ENCODE measurements around the gene PLEKHA6.
A peak's percentile ranks its signal among the peaks of the same experiment; 100 is the strongest.

PLEKHA6 gene

GRCh38 chr1:204211046-204211445 is 148.7 kb downstream of the PLEKHA6 start:
- DNase-seq (ENCODE audit: low read depth in 3 of 3) = no peak

DNA sequence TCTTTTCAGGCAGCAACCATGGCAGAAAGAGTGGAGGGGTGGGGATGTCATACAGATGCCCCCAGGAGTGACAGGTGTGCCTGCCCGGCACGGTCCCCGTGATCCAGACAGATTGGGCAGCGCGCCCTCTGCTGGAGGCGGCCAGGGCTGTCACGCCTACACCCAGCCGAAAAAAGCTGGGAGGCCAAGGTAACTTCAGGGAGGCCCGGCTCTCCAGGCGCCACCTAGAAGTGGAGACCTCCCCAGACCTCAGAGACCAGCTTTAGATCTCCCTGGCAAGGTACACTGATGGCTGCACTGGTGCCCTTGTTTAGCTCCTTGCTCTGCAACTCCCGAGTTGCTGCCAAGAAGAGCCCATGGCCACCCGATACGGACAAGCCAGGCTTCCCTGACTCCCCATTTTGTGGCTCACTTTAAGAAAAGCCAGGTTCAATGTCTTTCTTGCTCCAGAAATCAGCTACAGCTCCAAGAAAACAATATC is 152.6 kb downstream of the PLEKHA6 start:
- peak; percentile 46 to 62 (median 50) for DNase-seq (ENCODE audit: low read depth in 3 of 3)

- DNase-seq (ENCODE audit: low read depth in 3 of 3) = no peak
Measured at GRCh38 chr1:204206121-204206520, 153.6 kb downstream of the PLEKHA6 start.

GRCh38 chr1:204205486-204205885 is 154.2 kb downstream of the PLEKHA6 start:
- DNase-seq (ENCODE audit: low read depth in 3 of 3) = no peak

- no peak for DNase-seq (ENCODE audit: low read depth in 3 of 3)
Measured at GRCh38 chr1:204204944-204205343, 154.8 kb downstream of the PLEKHA6 start.

DNA sequence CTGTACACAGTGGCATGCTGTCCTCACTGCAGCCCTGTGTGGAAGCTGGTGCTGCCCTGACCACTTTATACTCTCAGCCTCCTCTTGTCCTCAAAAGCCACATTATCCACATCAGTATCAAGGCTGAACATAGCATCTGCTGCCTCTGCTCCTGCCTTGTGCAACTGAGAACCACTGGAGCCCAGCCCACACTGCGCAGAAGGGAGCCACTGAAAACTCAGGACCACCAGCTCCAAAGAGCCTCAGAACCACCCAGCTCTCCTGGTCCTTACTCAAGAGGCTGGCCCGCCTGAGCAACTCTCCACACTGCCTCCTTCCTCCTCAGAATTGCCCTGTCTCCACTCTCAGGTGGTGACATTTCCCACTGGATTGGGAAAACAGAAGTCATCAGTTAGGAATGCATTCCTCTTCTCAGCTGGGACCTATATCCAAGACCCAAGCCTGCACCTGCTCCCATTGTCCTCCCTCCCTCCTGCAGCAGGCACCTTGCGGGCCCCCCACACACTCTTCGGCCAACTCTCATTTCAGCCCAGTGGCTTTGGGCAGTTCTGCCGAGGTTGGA is 156.4 kb downstream of the PLEKHA6 start:
- DNase-seq (ENCODE audit: low read depth in 3 of 3) = no peak

- DNase-seq (ENCODE audit: low read depth in 3 of 3) = no peak
Measured at GRCh38 chr1:204202481-204202880, 157.2 kb downstream of the PLEKHA6 start.

- no peak for DNase-seq (ENCODE audit: low read depth in 3 of 3)
Measured at GRCh38 chr1:204201348-204202040, 158.2 kb downstream of the PLEKHA6 start.

GRCh38 chr1:204199579-204199978 is 160.2 kb downstream of the PLEKHA6 start:
- no peak for DNase-seq (ENCODE audit: low read depth in 3 of 3)

DNA sequence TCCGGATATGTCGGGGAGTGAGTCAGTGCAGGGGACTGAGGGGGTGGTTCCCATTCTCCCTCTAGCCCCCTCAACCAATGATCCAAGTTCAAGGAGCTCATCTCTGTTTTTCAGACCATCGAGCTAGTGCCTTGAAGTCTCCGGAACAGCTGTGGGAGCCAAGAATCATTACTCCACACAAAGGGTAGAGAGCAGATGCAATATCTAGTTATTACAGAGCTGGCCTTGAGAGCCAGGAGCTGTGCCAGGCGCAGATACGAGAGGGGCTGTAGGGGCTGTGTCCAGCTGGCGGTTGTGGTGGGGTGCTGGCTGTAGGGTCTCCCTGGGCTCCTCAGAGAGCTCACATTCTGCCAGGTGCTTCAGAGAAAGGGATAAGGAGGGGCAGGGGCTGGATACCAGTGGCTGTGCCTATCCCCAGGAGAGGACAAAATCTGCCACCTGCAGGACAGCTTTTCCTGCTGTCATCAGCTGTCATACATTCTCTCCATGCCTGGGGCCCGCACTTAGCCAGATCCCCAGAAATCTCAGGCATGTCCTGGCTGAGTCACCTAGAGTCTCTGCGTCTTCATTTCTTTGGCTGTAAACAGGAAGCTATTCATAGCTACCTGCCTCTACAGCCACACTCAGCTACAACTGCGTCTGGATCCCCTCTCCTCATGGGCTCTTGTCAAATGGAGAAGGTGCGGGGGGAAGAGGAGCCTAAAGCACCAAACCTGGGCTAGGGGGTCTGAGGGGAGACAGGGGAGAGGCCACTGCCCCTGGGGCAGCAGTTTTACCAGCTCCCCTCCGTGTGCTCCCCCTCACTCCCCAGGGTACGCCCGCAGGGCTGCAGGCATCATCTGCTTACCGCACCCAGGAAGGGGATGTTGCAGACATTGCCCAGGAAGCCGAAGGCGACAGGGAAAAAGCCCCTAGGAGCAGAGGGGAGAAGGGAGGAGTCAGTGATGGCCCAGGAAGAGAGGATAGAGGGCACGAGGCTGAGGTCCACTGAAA is 161.1 kb downstream of the PLEKHA6 start:
- no peak for DNase-seq (ENCODE audit: low read depth in 3 of 3)

DNA sequence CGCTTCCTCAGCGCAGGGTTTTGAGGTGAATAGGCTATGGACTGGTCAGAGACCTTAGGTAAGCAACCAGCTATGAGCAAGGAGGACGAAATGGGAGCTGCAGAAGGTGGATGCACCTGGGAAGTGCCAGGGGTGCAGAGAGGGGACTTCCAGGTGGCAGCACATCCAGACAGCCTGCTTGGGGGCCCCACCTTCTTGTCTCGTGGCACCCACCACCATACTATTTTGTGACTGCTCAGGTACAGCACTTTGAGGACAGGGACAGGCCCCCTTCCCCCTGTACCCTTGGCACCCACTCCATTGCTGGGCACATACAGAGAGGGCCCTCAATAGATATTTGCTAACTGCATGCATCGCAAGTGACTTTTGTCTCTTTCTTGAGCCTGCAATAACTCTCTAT is 162.7 kb downstream of the PLEKHA6 start:
- no peak for DNase-seq (ENCODE audit: low read depth in 3 of 3)

DNA sequence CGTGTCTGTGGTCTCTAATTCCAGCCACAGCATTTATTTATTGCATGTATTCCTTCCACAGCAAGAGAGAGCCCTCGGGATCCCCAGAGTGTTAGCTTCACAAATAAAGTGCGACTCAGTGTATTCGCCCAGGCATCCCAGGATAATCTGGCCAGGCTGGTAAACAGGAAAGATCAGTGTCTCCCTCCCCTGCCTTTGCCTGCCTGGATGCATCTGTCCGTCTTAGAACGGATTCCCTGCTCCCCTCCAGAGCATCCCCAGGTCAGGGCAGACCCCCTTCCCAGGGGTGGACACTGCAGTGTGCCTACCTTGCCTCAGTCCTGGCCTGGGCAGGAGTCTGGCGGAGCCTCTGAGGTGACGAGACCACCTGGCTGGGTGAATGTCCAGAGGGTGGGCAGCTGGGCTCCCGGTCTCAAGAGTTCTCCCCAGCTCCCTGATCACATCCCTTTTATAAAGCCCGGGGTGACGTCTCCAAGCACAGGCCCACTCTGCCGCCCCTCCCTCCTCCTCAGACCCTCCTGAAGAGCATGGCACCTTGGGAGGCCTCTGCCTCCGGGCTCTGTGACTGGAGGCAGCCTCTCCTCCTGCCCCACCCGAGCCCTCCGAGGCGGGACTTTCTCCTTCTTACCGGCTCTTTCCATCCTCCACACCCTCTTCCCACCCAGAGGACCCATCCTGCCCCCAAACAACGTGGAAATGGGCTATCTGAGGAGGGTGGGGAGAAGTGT is 163.5 kb downstream of the PLEKHA6 start, which contains the start of gene KISS1:
Gene KISS1 (minus strand): TSS at position 424 of the 728 bp plus-strand sequence. CDS start 3,615 bp downstream, outside the sequence.
- DNase-seq (ENCODE audit: low read depth in 3 of 3) = no peak

GRCh38 chr1:204194771-204195170 is 165.0 kb downstream of the PLEKHA6 start:
- DNase-seq (ENCODE audit: low read depth in 3 of 3) = no peak

GRCh38 chr1:204194080-204194479 is 165.6 kb downstream of the PLEKHA6 start:
- DNase-seq (ENCODE audit: low read depth in 3 of 3) = no peak

DNA sequence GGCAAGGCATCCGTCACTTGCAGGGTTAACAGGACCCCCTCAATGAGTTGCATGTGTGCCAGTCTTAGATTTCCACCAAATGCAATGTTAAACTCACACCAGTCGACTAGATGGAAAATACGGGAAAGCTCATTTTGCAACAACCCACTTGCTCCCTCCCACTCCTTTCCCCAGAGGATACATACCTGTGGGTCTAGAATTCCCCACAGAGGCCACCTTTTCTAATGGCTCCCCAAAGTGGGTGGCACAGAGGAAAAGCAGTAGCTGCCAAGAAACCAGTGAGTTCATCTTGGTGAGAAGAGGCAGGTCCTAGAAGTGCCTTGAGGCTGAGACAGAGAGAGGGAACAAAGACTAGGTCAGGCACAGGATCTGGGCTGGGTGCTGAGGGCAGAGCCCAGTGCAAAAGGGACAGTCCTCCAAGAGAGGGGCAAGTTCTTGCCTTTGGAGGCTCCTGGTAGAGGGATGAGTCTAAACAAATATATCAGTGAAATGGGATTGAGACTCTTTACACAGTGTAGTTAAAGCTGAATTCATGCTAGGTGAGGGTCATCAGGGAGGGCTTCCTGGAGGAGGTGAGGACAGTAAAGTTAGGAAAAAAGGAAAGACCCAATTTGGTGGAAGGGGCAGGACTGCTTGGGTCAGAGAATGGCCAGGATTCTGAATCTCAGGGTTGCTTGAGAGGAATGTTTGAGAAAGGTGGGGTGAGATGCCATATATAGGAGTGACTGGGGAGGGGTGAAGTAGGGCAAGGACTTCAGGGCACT is 167.0 kb downstream of the PLEKHA6 start:
- no peak for DNase-seq (ENCODE audit: low read depth in 3 of 3)

DNA sequence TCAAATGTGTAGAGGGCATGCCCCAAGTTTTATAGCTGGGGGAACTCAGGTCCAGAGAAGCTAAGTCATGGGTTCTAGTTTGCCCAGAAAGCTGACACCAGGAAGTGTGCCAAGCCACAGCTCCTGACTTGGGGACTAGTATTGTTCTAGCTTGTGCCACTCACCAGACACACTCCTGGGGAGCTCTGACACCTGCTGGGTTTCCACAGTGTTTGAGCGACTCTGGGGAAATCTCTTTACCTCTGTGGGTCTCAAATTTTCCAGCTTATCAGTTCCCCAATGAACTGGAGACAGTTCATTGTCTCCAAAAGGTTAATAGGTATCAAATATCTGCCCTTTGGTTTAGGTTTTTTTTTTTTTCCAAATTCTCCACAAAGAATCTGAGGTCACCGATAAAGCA is 167.7 kb downstream of the PLEKHA6 start:
- DNase-seq (ENCODE audit: low read depth in 3 of 3) = no peak

DNA sequence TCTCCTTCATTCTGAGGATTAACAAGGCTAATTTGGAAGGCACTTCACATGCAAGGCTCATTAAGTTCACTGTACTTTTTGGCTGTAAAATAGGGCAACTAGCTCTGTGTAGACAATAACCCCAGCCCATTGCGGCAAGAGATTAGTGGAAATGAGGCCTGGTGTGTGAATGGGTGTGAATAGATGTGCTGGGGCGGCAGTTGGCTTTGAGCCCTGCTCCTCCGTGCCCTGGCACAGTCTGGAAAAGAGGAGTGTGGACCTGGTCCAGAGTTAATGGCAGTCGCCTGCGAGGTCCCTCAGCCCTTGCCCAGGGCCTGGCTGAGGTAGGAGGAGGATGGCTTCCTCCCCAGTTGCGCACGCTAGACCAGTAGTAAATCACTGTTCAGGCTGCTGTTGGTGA is 168.3 kb downstream of the PLEKHA6 start:
- DNase-seq (ENCODE audit: low read depth in 3 of 3) = no peak

GRCh38 chr1:204190212-204191211 is 169.2 kb downstream of the PLEKHA6 start:
- no peak for DNase-seq (ENCODE audit: low read depth in 3 of 3)

- DNase-seq (ENCODE audit: low read depth in 3 of 3) = no peak
Measured at GRCh38 chr1:204188959-204189639, 170.6 kb downstream of the PLEKHA6 start.

Data from stimulated activated CD4-positive, alpha-beta T cell treated with anti-CD3 and anti-CD28 coated beads, TNF-alpha, amount 100 ng/mL, for 4 hours (primary cell).